ENCODE results near the gene CFAP157. TPM values are rescaled to one million over a fixed set of nuclear protein-coding genes. Genes with fewer than 3 reads are reported as not detected.
A peak's percentile ranks its signal among the peaks of the same experiment; 100 is the strongest.

Gene CFAP157
- total and polyA plus RNA-seq, 2 of the 13 experiments (the other 11 are each of a cell fraction or from before 2014, with no cell fraction given), result 0.07 TPM; not detected in 1

DNA sequence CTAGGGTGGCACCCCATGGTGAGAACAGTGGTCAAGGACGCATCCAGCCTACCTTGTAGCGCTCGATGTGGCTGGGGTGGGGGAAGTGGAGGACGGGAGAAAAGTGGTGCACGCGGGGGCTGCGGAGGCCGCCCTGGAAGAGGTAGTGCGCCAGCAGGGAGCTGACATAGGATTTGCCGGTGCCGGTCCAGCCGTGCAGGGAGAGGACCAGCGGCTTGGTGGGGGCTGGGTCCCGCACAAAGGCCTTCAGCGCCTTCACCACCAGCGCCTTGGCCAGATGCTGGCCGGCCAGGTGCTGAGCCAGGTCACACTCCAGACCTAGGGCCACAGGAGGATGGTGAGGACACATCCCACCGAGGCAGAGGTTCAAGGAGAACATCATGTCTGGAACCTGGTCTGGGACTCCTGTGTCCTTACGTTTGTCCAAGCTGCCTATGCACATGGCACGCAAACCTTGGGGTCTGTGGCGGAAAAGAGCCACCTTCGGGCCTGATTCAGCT, 27.5 kb downstream of the CFAP157 start (continued):
- TF ChIP-seq, protein P1, sequence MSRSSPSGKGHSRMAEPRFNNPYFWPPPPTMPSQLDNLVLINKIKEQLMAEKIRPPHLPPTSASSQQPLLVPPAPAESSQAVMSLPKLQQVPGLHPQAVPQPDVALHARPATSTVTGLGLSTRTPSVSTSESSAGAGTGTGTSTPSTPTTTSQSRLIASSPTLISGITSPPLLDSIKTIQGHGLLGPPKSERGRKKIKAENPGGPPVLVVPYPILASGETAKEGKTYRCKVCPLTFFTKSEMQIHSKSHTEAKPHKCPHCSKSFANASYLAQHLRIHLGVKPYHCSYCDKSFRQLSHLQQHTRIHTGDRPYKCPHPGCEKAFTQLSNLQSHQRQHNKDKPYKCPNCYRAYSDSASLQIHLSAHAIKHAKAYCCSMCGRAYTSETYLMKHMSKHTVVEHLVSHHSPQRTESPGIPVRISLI (CRISPR knock-in tag; IDR thresholded peaks at IDR 0.05; ENCODE audit: borderline replicate concordance), result peak; percentile 17; the same call in 1 of the 2 replicates
- TF ChIP-seq MYC (CRISPR knock-in tag; IDR thresholded peaks at IDR 0.05; ENCODE audit: borderline replicate concordance) (0 out of 2 replicates have a peak, but pooled peaks have one; percentile 4), KLF13 (CRISPR knock-in tag; IDR thresholded peaks at IDR 0.05) (peak; percentile 51; the same call in 1 of the 2 replicates), ZNF891 (CRISPR knock-in tag; IDR thresholded peaks at IDR 0.05) (peak; percentile 77; the same call in 1 of the 2 replicates), STAG1 (CRISPR knock-in tag; IDR thresholded peaks at IDR 0.05) (peak; percentile 93; the same call in 1 of the 2 replicates), HCFC1 (IDR thresholded peaks at IDR 0.05; ENCODE audit: low read depth, low read length) (peak; percentile 22; the same call in 1 of the 2 replicates), ISX (CRISPR knock-in tag; conservative IDR thresholded peaks at IDR 0.05) (no peak), RXRA (CRISPR knock-in tag; IDR thresholded peaks at IDR 0.05) (peak; percentile 42)

DNA sequence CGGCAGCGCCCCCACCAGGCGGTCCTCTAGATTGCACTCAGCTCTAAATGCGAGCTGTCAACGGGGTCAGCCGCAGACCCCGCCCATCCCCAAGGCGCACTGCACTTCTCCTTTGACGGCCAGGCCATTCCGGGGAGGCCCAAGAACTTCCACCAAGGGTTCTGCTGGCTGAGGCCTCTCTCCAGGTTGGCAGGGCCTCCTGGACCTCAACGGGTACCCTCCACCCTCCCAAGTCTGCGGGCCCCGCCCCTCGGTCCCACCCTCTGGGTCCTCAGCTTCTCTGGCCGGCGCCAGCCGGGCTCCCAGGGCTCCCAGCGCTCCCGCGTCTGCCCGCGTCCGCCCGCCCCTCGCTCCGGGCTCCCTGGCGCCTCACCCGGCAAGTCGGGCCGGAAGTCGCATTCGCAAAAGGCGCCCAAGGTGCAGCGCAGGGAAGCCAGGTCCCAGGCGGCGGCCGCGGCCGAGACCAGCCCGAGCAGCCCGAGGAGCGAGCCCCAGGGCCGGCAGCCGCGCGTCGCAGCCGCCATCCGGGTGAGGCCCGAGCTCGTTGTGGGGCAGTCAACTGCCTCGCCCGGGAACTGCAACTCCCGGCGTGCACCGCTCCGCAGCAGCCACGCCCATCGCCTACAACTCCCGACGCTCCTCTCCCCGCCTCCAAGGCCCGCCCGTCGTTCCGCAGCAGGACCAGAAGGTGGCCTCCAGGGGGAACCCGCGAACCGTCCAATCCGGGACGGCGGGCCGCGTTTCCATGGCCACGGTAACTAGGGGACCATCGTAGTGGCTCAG, 28.1 kb downstream of the CFAP157 start, which contains the start of gene TOR2A:
Gene TOR2A (minus strand): TSS at position 548 of the 783 bp plus-strand sequence. CDS start 24 bp downstream, at position 524.
- peak; percentile 91 for ATAC-seq
- peak within 1 kb of the TSS; percentile 73 for H3K4me2 ChIP-seq (ENCODE audit: low read depth, low read length)
- peak; percentile 73 for FAIRE-seq
- no peaks in the 10 kb centered on the region for H3K36me3 ChIP-seq (replicated peaks in 1 of 2; ENCODE audit: control insufficient read depth in 1 of 2, insufficient read depth in 2 of 2, low read length in 2 of 2)
- no TSS peak for BruUV-seq (replicated peaks)
- WGBS (ENCODE audit: low lambda C conversion rate), result 3% methylated on average over 8 of the region's 76 CpGs
- no peaks in the 10 kb centered on the region for H3K9me3 ChIP-seq (ENCODE audit: low read length)
- intact Hi-C loops (cut with micrococcal nuclease; ENCODE audit: unreplicated experiment), result loop anchor here (1.0 to 2.0 kb wide), 3 partner anchors 68 to 184 kb away; partner anchors contain the start of gene FPGS
- H3K9ac ChIP-seq (ENCODE audit: insufficient read depth, low read depth, low read length), result peak within 1 kb of the TSS; percentile 76
- peak; percentile 93 for DNase-seq (ENCODE audit: low spot score)
- no peak within 1 kb of the TSS for H2AFZ ChIP-seq (ENCODE audit: low read length)
- no peaks in the 10 kb centered on the region for H3K79me2 ChIP-seq (ENCODE audit: insufficient read depth, low read length)
- peak within 1 kb of the TSS; percentile 57 to 77 (median 74) for H3K4me3 ChIP-seq (replicated peaks in 1 of 3; ENCODE audit: insufficient read depth in 1 of 3, low read depth in 2 of 3, low read length in 3 of 3)
- peaks cover 4 to 19% of the 10 kb centered on the region in 2 experiments; a peak in 4 of 5 replicates for H3K27me3 ChIP-seq (ENCODE audit: control insufficient read depth in 1 of 2, insufficient read depth in 2 of 2, low read length in 2 of 2)
- in situ Hi-C loops (cut with HindIII; ENCODE audit: extremely low pct_ligation_motif_present, low pct_unique_long_range_greater_than_20kb), result loop anchor here (5.0 to 10.0 kb wide), 2 partner anchors 47 to 230 kb away; no protein-coding TSS in a partner anchor
- ChIA-PET CTCF (ENCODE audit: low intra/inter-chr PET ratio, low total read pairs) (interaction anchor here (1.2 to 3.9 kb wide), 4 partner anchors 50 to 186 kb away, joined by 3 to 33 read pairs (median 8); partner anchors contain the start of gene CDK9), POLR2A (interaction anchor here (0.8 to 1.5 kb wide), 12 partner anchors 19 to 284 kb away, joined by 3 to 11 read pairs (median 5); partner anchors contain the start of genes CDK9, LRSAM1, PTRH1 and RPL12)
- H4K20me1 ChIP-seq (ENCODE audit: insufficient read depth, low read length), result no peaks in the 10 kb centered on the region
- peak within 1 kb of the TSS; percentile 71 for H3K27ac ChIP-seq (ENCODE audit: extremely low read length, insufficient read depth, low read length)
- peaks cover 29% of the 10 kb centered on the region for H3K4me1 ChIP-seq (ENCODE audit: insufficient read depth, low read length)
- TF ChIP-seq, protein P2, sequence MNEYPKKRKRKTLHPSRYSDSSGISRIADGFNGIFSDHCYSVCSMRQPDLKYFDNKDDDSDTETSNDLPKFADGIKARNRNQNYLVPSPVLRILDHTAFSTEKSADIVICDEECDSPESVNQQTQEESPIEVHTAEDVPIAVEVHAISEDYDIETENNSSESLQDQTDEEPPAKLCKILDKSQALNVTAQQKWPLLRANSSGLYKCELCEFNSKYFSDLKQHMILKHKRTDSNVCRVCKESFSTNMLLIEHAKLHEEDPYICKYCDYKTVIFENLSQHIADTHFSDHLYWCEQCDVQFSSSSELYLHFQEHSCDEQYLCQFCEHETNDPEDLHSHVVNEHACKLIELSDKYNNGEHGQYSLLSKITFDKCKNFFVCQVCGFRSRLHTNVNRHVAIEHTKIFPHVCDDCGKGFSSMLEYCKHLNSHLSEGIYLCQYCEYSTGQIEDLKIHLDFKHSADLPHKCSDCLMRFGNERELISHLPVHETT (CRISPR knock-in tag; conservative IDR thresholded peaks at IDR 0.05), result no peak
- TF ChIP-seq EZH2 (conservative IDR thresholded peaks at IDR 0.05; ENCODE audit: low read depth, low read length) (no peak), MEIS2 (CRISPR knock-in tag; IDR thresholded peaks at IDR 0.05) (peak; percentile 72), TAF1 (CRISPR knock-in tag; IDR thresholded peaks at IDR 0.05) (peak; percentile 51; the same call in 1 of the 2 replicates), ZFP36L1 (CRISPR knock-in tag; IDR thresholded peaks at IDR 0.05) (no peak; the same call in 1 of the 2 replicates), ZNF10 (CRISPR knock-in tag; IDR thresholded peaks at IDR 0.05; ENCODE audit: borderline replicate concordance, low read depth) (no peak), SIN3A (IDR thresholded peaks at IDR 0.05; ENCODE audit: borderline replicate concordance, low read depth, low read length) (no peak; the same call in 1 of the 2 replicates), KLF13 (CRISPR knock-in tag; IDR thresholded peaks at IDR 0.05) (no peak; the same call in 1 of the 2 replicates)
- TF ChIP-seq, protein P3, sequence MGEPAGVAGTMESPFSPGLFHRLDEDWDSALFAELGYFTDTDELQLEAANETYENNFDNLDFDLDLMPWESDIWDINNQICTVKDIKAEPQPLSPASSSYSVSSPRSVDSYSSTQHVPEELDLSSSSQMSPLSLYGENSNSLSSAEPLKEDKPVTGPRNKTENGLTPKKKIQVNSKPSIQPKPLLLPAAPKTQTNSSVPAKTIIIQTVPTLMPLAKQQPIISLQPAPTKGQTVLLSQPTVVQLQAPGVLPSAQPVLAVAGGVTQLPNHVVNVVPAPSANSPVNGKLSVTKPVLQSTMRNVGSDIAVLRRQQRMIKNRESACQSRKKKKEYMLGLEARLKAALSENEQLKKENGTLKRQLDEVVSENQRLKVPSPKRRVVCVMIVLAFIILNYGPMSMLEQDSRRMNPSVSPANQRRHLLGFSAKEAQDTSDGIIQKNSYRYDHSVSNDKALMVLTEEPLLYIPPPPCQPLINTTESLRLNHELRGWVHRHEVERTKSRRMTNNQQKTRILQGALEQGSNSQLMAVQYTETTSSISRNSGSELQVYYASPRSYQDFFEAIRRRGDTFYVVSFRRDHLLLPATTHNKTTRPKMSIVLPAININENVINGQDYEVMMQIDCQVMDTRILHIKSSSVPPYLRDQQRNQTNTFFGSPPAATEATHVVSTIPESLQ (CRISPR knock-in tag; conservative IDR thresholded peaks at IDR 0.05), result peak; percentile 5; the same call in 1 of the 2 replicates
